Left ventricle myocardium inferior (tissue), 1 donor: ENCODE measurements around the gene HOXA6. TPM values are rescaled to one million over a fixed set of nuclear protein-coding genes. Genes with fewer than 3 reads are reported as not detected.
A peak's percentile ranks its signal among the peaks of the same experiment; 100 is the strongest.

ENCODE experiments used
- DNase-seq: peaks from one replicate; pipeline ENCODE4 v3.0.0-alpha.2; 2020
- H3K27ac ChIP-seq: fragments of 200-600 bp; replicated peaks from 2 replicates; pipeline ENCODE4 v1.8.0; 2021
- H3K27me3 ChIP-seq: fragments of 200-600 bp; 2 replicates; pipeline ENCODE4 v1.8.0; 2021; ENCODE audit warnings: low read depth
- H3K36me3 ChIP-seq: fragments of 200-600 bp; 2 replicates; pipeline ENCODE4 v1.8.0; 2021
- H3K4me1 ChIP-seq: fragments of 200-600 bp; 2 replicates; pipeline ENCODE4 v1.8.0; 2021
- H3K4me3 ChIP-seq: fragments of 200-600 bp; 2 replicates; pipeline ENCODE4 v1.8.0; 2021; ENCODE audit warnings: mild to moderate bottlenecking, moderate library complexity
- H3K9me3 ChIP-seq: fragments of 200-600 bp; replicated peaks from 2 replicates; pipeline ENCODE4 v1.8.0; 2021
- CTCF ChIP-seq: fragments of 200-600 bp; IDR thresholded peaks from 2 replicates; pipeline ENCODE4 v1.8.0; 2021; ENCODE audit warnings: antibody characterized with exemption, mild to moderate bottlenecking, borderline replicate concordance
- intact Hi-C: fragments of 100-400 bp; cut with micrococcal nuclease; formaldehyde crosslinking; loops from one replicate; pipeline ENCODE4 v1.11.0; 2022
- total RNA-seq: library from RNA; stranded (reverse); fragmentation: NEBNext Ultra II Directional; extraction: Animal tissue kit (Norgen Biotek cat#: 25700); gene quantifications from one replicate; pipeline ENCODE4 v1.2.1, GENCODE V29; 2021
- donor health status: DM: no; HTN: yes; CAD: no; lungs with severe emphysema.

HOXA6 gene
- total RNA-seq, 1 donor from 2014 or later, result not detected

- Histone ChIP-seq H3K27ac (no peak within 1 kb of the TSS), H3K4me1 (peaks cover 52% of the 10 kb centered on the region), H3K4me3 (peak within 1 kb of the TSS; percentile 59), H3K36me3 (no peaks in the 10 kb centered on the region), H3K27me3 (peaks cover 100% of the 10 kb centered on the region), H3K9me3 (no peaks in the 10 kb centered on the region)
- no peak for DNase-seq
- TF ChIP-seq CTCF, result no peak
- intact Hi-C loops, result no loop called here
These were observed 37.7 kb upstream of the HOXA6 start, which contains the start of gene HOXA11 for GRCh38 chr7:27185013-27185853. TSS of gene HOXA11 (minus strand) at chr7:27185232. CDS start at chr7:27185144, 88 bp downstream.

GRCh38 chr7:27184337-27185012, 36.9 kb upstream of the HOXA6 start:
- H3K27me3 ChIP-seq, result peaks cover 100% of the 10 kb centered on the region
- no peaks in the 10 kb centered on the region for H3K9me3 ChIP-seq
- H3K4me3 ChIP-seq, result peak overlapping the region; percentile 59
- H3K4me1 ChIP-seq, result peaks cover 58% of the 10 kb centered on the region
- DNase-seq, result no peak
- H3K27ac ChIP-seq, result no peak overlapping the region
- TF ChIP-seq CTCF, result no peak
- no peaks in the 10 kb centered on the region for H3K36me3 ChIP-seq
- intact Hi-C loops, result no loop called here

- peaks cover 100% of the 10 kb centered on the region for H3K27me3 ChIP-seq
- no peaks in the 10 kb centered on the region for H3K9me3 ChIP-seq
- H3K36me3 ChIP-seq, result no peaks in the 10 kb centered on the region
- intact Hi-C loops, result no loop called here
- H3K27ac ChIP-seq, result no peak overlapping the region
- no peak for DNase-seq
- H3K4me3 ChIP-seq, result peak overlapping the region; percentile 59
- H3K4me1 ChIP-seq, result peaks cover 54% of the 10 kb centered on the region
- no peak for TF ChIP-seq CTCF
These were observed 36.2 kb upstream of the HOXA6 start for GRCh38 chr7:27183682-27184336.

- H3K4me1 ChIP-seq, result peaks cover 47% of the 10 kb centered on the region
- no peak for DNase-seq
- peaks cover 100% of the 10 kb centered on the region for H3K27me3 ChIP-seq
- H3K27ac ChIP-seq, result no peak overlapping the region
- H3K4me3 ChIP-seq, result peak overlapping the region; percentile 59
- H3K36me3 ChIP-seq, result no peaks in the 10 kb centered on the region
- no peak for TF ChIP-seq CTCF
- intact Hi-C loops, result no loop called here
- no peaks in the 10 kb centered on the region for H3K9me3 ChIP-seq
These were observed 35.5 kb upstream of the HOXA6 start for GRCh38 chr7:27182861-27183681.
